Left cardiac atrium (tissue), 4 donors: ENCODE results near the gene RPL41. TPM values are rescaled to one million over a fixed set of nuclear protein-coding genes. Genes with fewer than 3 reads are reported as not detected.
A peak's percentile ranks its signal among the peaks of the same experiment; 100 is the strongest.
"Not testable (repeated sequence)": the region's sequence is repeated elsewhere in the genome, so short reads cannot be mapped to it uniquely, and the experiment has no call there.

ENCODE experiments used
- ATAC-seq, 2 donors: fragments of 200-7000 bp; cut with Tn5 transposase; one replicate each; pipeline ENCODE4 v1.9.1; 2020; ENCODE audit warnings: mild to moderate bottlenecking in 2 of 2, moderate library complexity in 2 of 2
- DNase-seq: peaks from one replicate; pipeline ENCODE4 v3.0.0-alpha.2; 2020
- intact Hi-C, 2 donors: fragments of 100-400 bp; cut with DNase I; formaldehyde crosslinking; loops; one replicate each; pipeline versions ENCODE4 v1.14.1 to v1.15.1; 2022 to 2023
- total RNA-seq, 2 donors: library from RNA; stranded (reverse); fragmentation: NEBNext Ultra II Directional; extraction: Animal tissue kit (Norgen Biotek cat#: 25700); gene quantifications; one replicate each; pipeline ENCODE4 v1.2.1, GENCODE V29; 2021
- donor health status: DM: no; HTN: yes; CAD: no.
- donor health status: DM: no; HTN: yes; CAD: no; lungs with severe emphysema.
- donor health status: DM: yes; HTN: yes; CAD: no.
- donor health status: Dilated cardiomyopathy.

RPL41 gene
- total RNA-seq, 2 donors from 2014 or later: 2,192 to 2,337 TPM

GRCh38 chr12:56146492-56147460, 30.3 kb downstream of the RPL41 start:
- ATAC-seq: peak; percentile 27 to 39

GRCh38 chr12:56150563-56150962, 34.1 kb downstream of the RPL41 start:
- intact Hi-C loops: no loop called here
- no peak for DNase-seq
- no peak for ATAC-seq

More at GRCh38 chr12:56146492-56147460, 30.3 kb downstream of the RPL41 start:
- intact Hi-C loops: no loop called here
- peak; percentile 49 for DNase-seq

- peak; percentile 12 to 55 for ATAC-seq
- intact Hi-C loops: no loop called here
- DNase-seq: no peak
Observed at GRCh38 chr12:56151672-56152131, 35.3 kb downstream of the RPL41 start.

GRCh38 chr12:56152132-56152755, 35.8 kb downstream of the RPL41 start, which contains the start of gene MYL6B:
TSS of gene MYL6B (plus strand) at chr12:56152587. CDS start at chr12:56153919, 1,332 bp downstream.
- intact Hi-C loops: no loop called here
- ATAC-seq (peak; percentile 96 to 97), DNase-seq (peak; percentile 97)

GRCh38 chr12:56152756-56153677, 36.6 kb downstream of the RPL41 start:
- intact Hi-C loops: no loop called here
- DNase-seq (no peak), ATAC-seq (no peak)

GRCh38 chr12:56153678-56154065, 37.2 kb downstream of the RPL41 start:
- intact Hi-C loops: no loop called here
- DNase-seq (no peak), ATAC-seq (no peak)

- DNase-seq: no peak
- intact Hi-C loops: no loop called here
- no peak for ATAC-seq
Observed at GRCh38 chr12:56154246-56154771, 37.9 kb downstream of the RPL41 start.

GRCh38 chr12:56154818-56155217, 38.4 kb downstream of the RPL41 start:
- intact Hi-C loops: loop anchor here in 1 of 2 donors (5.0 kb wide), 1 partner anchor 38 kb away; the partner anchor contains the start of genes RPL41 and ZC3H10
- DNase-seq: no peak
- no peak for ATAC-seq

- intact Hi-C loops: loop anchor here in 1 of 2 donors (5.0 kb wide), 1 partner anchor 38 kb away; the partner anchor contains the start of genes RPL41 and ZC3H10
- ATAC-seq (no peak), DNase-seq (no peak)
Observed at GRCh38 chr12:56155256-56155845, 38.9 kb downstream of the RPL41 start.

GRCh38 chr12:56156464-56157200, 40.2 kb downstream of the RPL41 start:
- not testable (repeated sequence) for DNase-seq, ATAC-seq
- intact Hi-C loops: loop anchor here in 1 of 2 donors (5.0 kb wide), 1 partner anchor 39 kb away; the partner anchor contains the start of genes RPL41 and ZC3H10

GRCh38 chr12:56157201-56158028, 41.0 kb downstream of the RPL41 start:
- intact Hi-C loops: loop anchor here in 1 of 2 donors (2.0 to 5.0 kb wide), 3 partner anchors 29 to 40 kb away; partner anchors contain the start of genes ESYT1, RPL41, SMARCC2 and ZC3H10
- peak; percentile 42 to 51 for ATAC-seq
- DNase-seq: peak; percentile 81

- ATAC-seq (peak; percentile 91), DNase-seq (peak; percentile 97)
- intact Hi-C loops: loop anchor here in 1 of 2 donors (2.0 to 5.0 kb wide), 3 partner anchors 29 to 41 kb away; partner anchors contain the start of genes ESYT1, RPL41, SMARCC2 and ZC3H10
Observed at GRCh38 chr12:56158029-56158925, 41.8 kb downstream of the RPL41 start, which contains the start of gene MYL6. TSS of gene MYL6 (plus strand) at chr12:56158359. CDS start at chr12:56158402, 43 bp downstream.

- peak; percentile 70 to 72 for ATAC-seq
- DNase-seq: peak; percentile 90
- intact Hi-C loops: loop anchor here in 1 of 2 donors (2.0 to 5.0 kb wide), 3 partner anchors 30 to 42 kb away; partner anchors contain the start of genes ESYT1, RPL41, SMARCC2 and ZC3H10
Observed at GRCh38 chr12:56158926-56159461, 42.6 kb downstream of the RPL41 start.

GRCh38 chr12:56159482-56160192, 43.2 kb downstream of the RPL41 start:
- intact Hi-C loops: loop anchor here in 1 of 2 donors (2.0 to 5.0 kb wide), 3 partner anchors 29 to 42 kb away; partner anchors contain the start of genes ESYT1, RPL41, SMARCC2 and ZC3H10
- ATAC-seq: no peak

More at GRCh38 chr12:56159482-56160192, 43.2 kb downstream of the RPL41 start:
- DNase-seq: no peak
